ENCODE data around the gene CAPN11. TPM values are rescaled to one million over a fixed set of nuclear protein-coding genes. Genes with fewer than 3 reads are reported as not detected.
"Not testable (repeated sequence)": the region's sequence is repeated elsewhere in the genome, so short reads cannot be mapped to it uniquely, and the experiment has no call there.

CAPN11 gene
- total RNA-seq, 2 donors from 2014 or later, result not detected

GRCh38 chr6:44138717-44139350 lies 19.8 kb upstream of the CAPN11 start:
- no peak for DNase-seq (ENCODE audit: low spot score)
- Mint-ChIP-seq H3K27me3 (no peaks in the 10 kb centered on the region), H3K4me3 (no peak overlapping the region), H3K4me1 (ENCODE audit: low read depth in 2 of 2) (peaks cover 5% of the 10 kb centered on the region in 2 donors), H3K36me3 (no peaks in the 10 kb centered on the region), H3K9me3 (no peaks in the 10 kb centered on the region), H3K27ac (no peak overlapping the region)
- ATAC-seq, result no peak

- peak overlapping the region in 1 of 2 donors; percentile 15 for H3K27ac Mint-ChIP-seq
- no peak for ATAC-seq
- H3K4me3 Mint-ChIP-seq, result no peak overlapping the region
- H3K4me1 Mint-ChIP-seq (ENCODE audit: low read depth in 2 of 2), result peaks cover 5% of the 10 kb centered on the region in 2 donors
- no peaks in the 10 kb centered on the region for H3K9me3 Mint-ChIP-seq
- no peaks in the 10 kb centered on the region for H3K36me3 Mint-ChIP-seq
- H3K27me3 Mint-ChIP-seq, result no peaks in the 10 kb centered on the region
- DNase-seq (ENCODE audit: low spot score), result no peak
These were observed 19.3 kb upstream of the CAPN11 start for GRCh38 chr6:44139351-44139743.

DNA sequence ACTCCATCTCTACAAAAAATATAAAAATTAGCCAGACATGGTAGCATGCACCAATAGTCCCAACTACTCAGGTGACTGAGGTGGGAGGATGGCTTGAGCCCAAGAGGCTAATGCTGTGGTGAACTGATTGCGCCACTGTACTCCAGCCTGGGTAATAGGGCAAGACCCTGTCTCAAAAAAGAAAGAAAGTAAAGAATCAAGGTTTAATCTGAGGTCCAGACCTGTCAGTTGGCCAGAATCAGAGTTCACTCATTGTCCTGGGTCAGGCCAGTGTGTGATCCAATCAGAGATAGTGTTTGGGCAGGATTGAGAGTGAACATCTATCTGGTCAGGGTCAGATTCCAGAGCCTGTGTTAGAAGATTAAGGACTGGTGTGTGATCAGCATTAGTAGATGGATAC lies 15.8 kb upstream of the CAPN11 start:
- H3K4me3 Mint-ChIP-seq, result no peak overlapping the region
- no peak for DNase-seq (ENCODE audit: low spot score)
- no peak overlapping the region for H3K27ac Mint-ChIP-seq
- H3K9me3 Mint-ChIP-seq, result no peaks in the 10 kb centered on the region
- no peak for ATAC-seq
- H3K27me3 Mint-ChIP-seq, result no peaks in the 10 kb centered on the region
- peaks cover 0 to 5% of the 10 kb centered on the region in 2 donors for H3K4me1 Mint-ChIP-seq (ENCODE audit: low read depth in 2 of 2)
- no peaks in the 10 kb centered on the region for H3K36me3 Mint-ChIP-seq

DNA sequence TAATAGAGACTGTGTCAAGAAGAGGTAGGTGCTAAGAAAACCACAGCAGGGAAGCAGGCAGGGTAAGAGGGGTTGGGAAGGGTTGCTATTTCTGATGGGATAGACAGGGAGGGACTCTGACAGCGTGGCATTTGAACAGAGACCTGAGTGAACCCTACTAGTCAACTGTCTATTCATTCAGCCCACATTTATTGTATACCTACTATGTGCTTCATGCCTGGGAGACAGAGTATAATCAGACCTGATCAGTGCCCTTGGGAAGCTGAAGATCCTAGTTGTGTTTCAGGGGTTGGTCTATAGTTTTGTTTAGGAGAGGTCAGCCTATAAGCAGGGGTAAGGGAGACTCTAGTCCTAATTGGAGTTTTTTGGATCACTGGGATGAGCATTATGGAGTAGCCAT lies 14.9 kb upstream of the CAPN11 start:
- H3K27ac Mint-ChIP-seq, result peak overlapping the region in 1 of 2 donors; percentile 58

GRCh38 chr6:44144536-44144935 lies 14.1 kb upstream of the CAPN11 start:
- not testable (repeated sequence) for DNase-seq (ENCODE audit: low spot score); H3K9me3 Mint-ChIP-seq; ATAC-seq; H3K4me3 Mint-ChIP-seq; H3K4me1 Mint-ChIP-seq (ENCODE audit: low read depth in 2 of 2); H3K27me3 Mint-ChIP-seq; H3K36me3 Mint-ChIP-seq
- peak overlapping the region in 1 of 2 donors; percentile 58 for H3K27ac Mint-ChIP-seq

More for the DNA sequence above, 14.9 kb upstream of the CAPN11 start:
- Mint-ChIP-seq H3K4me1 (ENCODE audit: low read depth in 2 of 2) (peaks cover 0 to 5% of the 10 kb centered on the region in 2 donors), H3K27me3 (no peaks in the 10 kb centered on the region), H3K4me3 (no peak overlapping the region), H3K36me3 (no peaks in the 10 kb centered on the region), H3K9me3 (no peaks in the 10 kb centered on the region)
- ATAC-seq (no peak), DNase-seq (ENCODE audit: low spot score) (no peak)

DNA sequence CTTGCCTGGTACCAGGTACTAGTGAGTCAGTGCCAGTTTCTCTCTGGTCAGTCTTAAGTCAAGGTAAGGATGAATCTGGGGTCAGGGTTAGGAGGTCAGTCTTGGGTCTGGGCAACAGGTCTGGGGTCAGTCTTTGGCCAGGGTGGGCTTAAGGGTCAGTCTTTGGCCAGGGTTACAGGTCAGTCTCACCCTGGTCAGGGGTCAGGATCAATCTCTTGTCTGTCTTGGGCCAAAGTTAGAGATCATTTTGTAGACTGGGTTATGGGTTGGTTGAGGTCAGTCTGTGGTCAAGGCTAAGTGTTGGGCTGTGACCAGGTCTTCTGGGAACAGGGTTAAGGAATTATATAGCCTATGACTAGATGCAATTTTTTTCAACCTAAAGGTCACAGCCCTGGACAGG lies 12.8 kb upstream of the CAPN11 start:
- Mint-ChIP-seq H3K9me3 (no peaks in the 10 kb centered on the region), H3K4me3 (no peak overlapping the region), H3K27ac (no peak overlapping the region), H3K36me3 (no peaks in the 10 kb centered on the region), H3K27me3 (no peaks in the 10 kb centered on the region), H3K4me1 (ENCODE audit: low read depth in 2 of 2) (peaks cover 0 to 7% of the 10 kb centered on the region in 2 donors)
- ATAC-seq, result no peak
- no peak for DNase-seq (ENCODE audit: low spot score)

GRCh38 chr6:44146685-44147084 lies 11.9 kb upstream of the CAPN11 start:
- DNase-seq (ENCODE audit: low spot score) (no peak), ATAC-seq (no peak)
- no peaks in the 10 kb centered on the region for H3K27me3 Mint-ChIP-seq
- H3K9me3 Mint-ChIP-seq, result no peaks in the 10 kb centered on the region
- H3K36me3 Mint-ChIP-seq, result no peaks in the 10 kb centered on the region
- H3K4me1 Mint-ChIP-seq (ENCODE audit: low read depth in 2 of 2), result peaks cover 0 to 15% of the 10 kb centered on the region in 2 donors
- no peak overlapping the region for H3K4me3 Mint-ChIP-seq
- H3K27ac Mint-ChIP-seq, result no peak overlapping the region

DNA sequence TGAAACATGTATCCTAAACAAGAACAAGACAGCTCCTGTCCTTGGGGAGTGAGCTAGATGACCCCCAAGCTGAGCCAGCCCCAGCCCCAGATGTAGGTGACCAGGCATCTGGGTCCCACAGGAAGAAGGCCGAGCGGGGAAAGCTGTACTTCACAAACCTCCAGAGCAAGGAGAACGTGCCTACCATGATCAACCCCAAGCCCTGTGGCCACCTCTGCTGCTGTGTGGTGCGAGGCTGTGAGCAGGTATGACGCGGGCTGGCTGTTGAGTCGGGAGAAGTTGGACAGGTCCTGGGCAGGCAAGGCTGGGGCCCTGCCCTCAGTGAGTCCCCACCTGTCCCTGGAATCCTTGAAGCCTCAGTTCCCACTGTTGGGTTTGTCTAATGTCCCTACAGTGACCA lies 11.4 kb upstream of the CAPN11 start:
- peaks cover 0 to 16% of the 10 kb centered on the region in 2 donors for H3K4me1 Mint-ChIP-seq (ENCODE audit: low read depth in 2 of 2)
- no peak overlapping the region for H3K4me3 Mint-ChIP-seq
- no peaks in the 10 kb centered on the region for H3K36me3 Mint-ChIP-seq
- ATAC-seq, result no peak
- H3K27ac Mint-ChIP-seq, result no peak overlapping the region
- H3K27me3 Mint-ChIP-seq, result no peaks in the 10 kb centered on the region
- no peaks in the 10 kb centered on the region for H3K9me3 Mint-ChIP-seq
- no peak for DNase-seq (ENCODE audit: low spot score)

- Mint-ChIP-seq H3K4me1 (ENCODE audit: low read depth in 2 of 2) (peaks cover 0 to 16% of the 10 kb centered on the region in 2 donors), H3K27ac (no peak overlapping the region)
These were observed 10.3 kb upstream of the CAPN11 start for GRCh38 chr6:44148306-44148705.

DNA sequence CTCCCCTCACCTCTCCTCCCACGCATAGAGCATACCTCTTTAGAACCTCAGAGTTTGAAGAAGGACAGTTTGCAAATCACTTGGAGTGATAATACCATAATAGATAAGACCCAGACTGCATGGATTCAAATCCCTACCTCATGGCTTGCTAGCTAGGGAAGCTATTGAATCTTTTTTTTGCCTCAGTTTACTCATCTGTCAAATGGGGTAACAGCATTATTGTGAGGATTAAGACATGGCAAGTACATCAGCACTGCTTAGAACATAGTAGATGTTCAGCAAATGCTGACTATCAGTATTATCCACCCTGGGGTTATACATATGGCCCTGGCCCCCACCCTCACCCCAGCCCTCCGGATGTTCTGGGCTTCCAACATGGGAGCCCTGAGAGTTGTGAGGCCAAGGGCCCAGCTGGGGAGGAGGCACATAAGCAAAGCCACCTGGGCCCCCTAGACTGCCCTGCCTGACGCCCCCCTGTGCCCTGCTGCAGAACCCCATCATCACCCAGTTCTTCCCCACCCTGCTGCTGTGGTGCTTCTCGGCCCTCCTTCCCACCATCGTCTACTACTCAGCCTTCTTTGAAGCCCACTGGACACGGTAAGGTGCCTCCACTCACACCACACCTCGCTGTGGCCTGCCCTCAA lies 9.1 kb upstream of the CAPN11 start:
- no peaks in the 10 kb centered on the region for H3K27me3 Mint-ChIP-seq
- DNase-seq (ENCODE audit: low spot score) (no peak), ATAC-seq (no peak)
- H3K9me3 Mint-ChIP-seq, result no peaks in the 10 kb centered on the region
- no peak overlapping the region for H3K27ac Mint-ChIP-seq
- peaks cover 0 to 16% of the 10 kb centered on the region in 2 donors for H3K4me1 Mint-ChIP-seq (ENCODE audit: low read depth in 2 of 2)
- H3K4me3 Mint-ChIP-seq, result no peak overlapping the region
- no peaks in the 10 kb centered on the region for H3K36me3 Mint-ChIP-seq

More at GRCh38 chr6:44148306-44148705, 10.3 kb upstream of the CAPN11 start:
- Mint-ChIP-seq H3K9me3 (no peaks in the 10 kb centered on the region), H3K27me3 (no peaks in the 10 kb centered on the region), H3K4me3 (no peak overlapping the region), H3K36me3 (no peaks in the 10 kb centered on the region)
- ATAC-seq (no peak), DNase-seq (ENCODE audit: low spot score) (no peak)

GRCh38 chr6:44150317-44150917 lies 8.2 kb upstream of the CAPN11 start:
- Mint-ChIP-seq H3K27me3 (no peaks in the 10 kb centered on the region), H3K36me3 (no peaks in the 10 kb centered on the region), H3K9me3 (no peaks in the 10 kb centered on the region), H3K27ac (no peak overlapping the region), H3K4me1 (ENCODE audit: low read depth in 2 of 2) (peaks cover 0 to 16% of the 10 kb centered on the region in 2 donors), H3K4me3 (no peak overlapping the region)
- no peak for ATAC-seq
- no peak for DNase-seq (ENCODE audit: low spot score)

DNA sequence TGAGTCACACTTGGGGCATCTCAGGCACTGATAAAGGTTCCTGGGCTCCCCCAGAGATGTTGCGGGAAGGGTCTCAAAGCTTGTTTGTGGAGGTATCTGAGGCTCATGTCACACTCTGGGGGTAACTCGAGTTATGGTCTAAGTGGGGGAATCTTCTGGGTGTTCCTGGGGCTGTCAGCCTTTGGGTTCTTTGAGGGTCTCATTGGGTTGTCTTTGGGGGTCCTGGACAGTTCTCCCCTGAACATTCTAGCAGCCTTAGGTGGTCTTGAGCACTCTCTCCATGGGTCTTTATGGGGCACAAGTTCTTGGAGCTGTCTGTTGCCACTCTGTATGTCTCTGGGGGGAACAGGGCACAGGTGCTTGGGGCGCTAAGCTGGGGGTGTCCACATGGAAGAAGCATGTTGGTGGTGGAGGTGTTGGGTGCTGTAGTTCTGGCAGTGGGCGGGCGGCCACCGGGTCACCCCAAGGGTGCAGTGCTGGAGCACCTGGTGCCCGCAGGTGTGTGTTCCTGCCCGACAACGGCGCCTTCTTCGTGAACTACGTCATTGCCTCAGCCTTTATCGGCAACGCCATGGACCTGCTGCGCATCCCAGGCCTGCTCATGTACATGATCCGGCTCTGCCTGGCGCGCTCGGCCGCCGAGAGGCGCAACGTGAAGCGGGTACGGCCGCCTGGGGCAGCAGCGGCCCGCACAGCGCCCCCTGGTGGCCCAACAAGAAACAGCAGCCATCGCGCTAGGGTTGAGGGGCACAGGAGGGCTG lies 7.1 kb upstream of the CAPN11 start:
- Mint-ChIP-seq H3K4me1 (ENCODE audit: low read depth in 2 of 2) (peaks cover 0 to 11% of the 10 kb centered on the region in 2 donors), H3K27ac (no peak overlapping the region), H3K4me3 (no peak overlapping the region), H3K27me3 (no peaks in the 10 kb centered on the region), H3K36me3 (no peaks in the 10 kb centered on the region), H3K9me3 (no peaks in the 10 kb centered on the region)
- DNase-seq (ENCODE audit: low spot score), result peak; percentile 77
- peak; percentile 81 to 83 for ATAC-seq

DNA sequence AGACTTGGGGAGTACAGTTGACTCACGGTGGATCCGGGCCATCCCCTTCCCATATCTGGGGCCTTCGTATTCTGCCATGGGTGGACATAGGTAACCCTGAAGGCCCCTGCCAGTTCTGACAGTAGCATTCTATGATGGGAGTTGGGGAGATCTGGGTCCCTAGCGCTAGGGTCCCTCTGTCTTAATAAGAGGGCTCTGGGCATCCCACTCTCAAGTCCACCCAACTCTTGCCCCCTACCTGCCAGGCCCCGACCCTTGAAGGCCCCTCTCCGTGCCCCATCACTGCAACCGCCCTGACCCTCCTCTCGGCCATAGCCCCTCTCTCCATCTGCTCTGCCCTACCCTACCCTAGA lies 6.5 kb upstream of the CAPN11 start:
- Mint-ChIP-seq H3K4me3 (no peak overlapping the region), H3K27me3 (no peaks in the 10 kb centered on the region), H3K4me1 (ENCODE audit: low read depth in 2 of 2) (peaks cover 0 to 11% of the 10 kb centered on the region in 2 donors), H3K9me3 (no peaks in the 10 kb centered on the region), H3K27ac (no peak overlapping the region), H3K36me3 (no peaks in the 10 kb centered on the region)
- ATAC-seq (no peak), DNase-seq (ENCODE audit: low spot score) (no peak)

DNA sequence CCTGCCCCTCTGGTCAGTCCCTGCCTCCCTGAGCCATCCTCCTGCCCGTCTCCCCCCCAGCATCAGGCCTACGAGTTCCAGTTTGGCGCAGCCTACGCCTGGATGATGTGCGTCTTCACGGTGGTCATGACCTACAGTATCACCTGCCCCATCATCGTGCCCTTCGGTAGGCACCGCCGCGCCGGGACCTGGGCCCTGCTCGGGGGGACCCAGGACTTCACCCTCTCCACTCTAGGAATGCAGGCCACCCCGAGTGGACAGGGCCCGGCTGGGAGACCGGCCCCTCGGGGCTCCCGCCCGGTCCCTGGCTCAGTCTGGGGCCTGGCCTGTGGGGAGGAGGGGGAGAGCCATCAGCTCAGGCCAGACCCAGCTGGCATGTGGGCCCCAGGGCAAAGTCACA lies 6.1 kb upstream of the CAPN11 start:
- H3K9me3 Mint-ChIP-seq, result no peaks in the 10 kb centered on the region
- ATAC-seq (no peak), DNase-seq (ENCODE audit: low spot score) (no peak)
- no peak overlapping the region for H3K4me3 Mint-ChIP-seq
- H3K27me3 Mint-ChIP-seq, result no peaks in the 10 kb centered on the region
- H3K36me3 Mint-ChIP-seq, result no peaks in the 10 kb centered on the region
- no peak overlapping the region for H3K27ac Mint-ChIP-seq
- peaks cover 0 to 11% of the 10 kb centered on the region in 2 donors for H3K4me1 Mint-ChIP-seq (ENCODE audit: low read depth in 2 of 2)
